IMR-90 (cell line): ENCODE measurements around the gene TMIGD1. TPM values are rescaled to one million over a fixed set of nuclear protein-coding genes. Genes with fewer than 3 reads are reported as not detected.

Experiments used
- ATAC-seq: fragments of 200-7000 bp; cut with Tn5 transposase; 2 replicates; pipeline ENCODE4 v1.9.1; 2020; ENCODE audit warnings: low read depth, mild to moderate bottlenecking, moderate library complexity
- BruUV-seq: library from RNA; stranded (reverse); fragments of 400-500 nt; replicated peaks from 2 replicates; lab custom pipeline; 2021; lab: Mats Ljungman, UMichigan
- CTCF ChIA-PET: fragments of 300-600 bp; formaldehyde crosslinking; extraction: SDS; loops from one replicate; lab custom pipeline; 2021; ENCODE audit warnings: antibody characterized with exemption; lab: Yijun Ruan, JAX
- POLR2A ChIA-PET: fragments of 300-600 bp; sonication (Branson Sonifier 250); formaldehyde crosslinking; loops from one replicate; lab custom pipeline; 2022; ENCODE audit warnings: antibody characterized with exemption; ENCODE audit not compliant: unreplicated experiment; lab: Charles Lee
- DNase-seq: peaks from one replicate; pipeline ENCODE4 v3.0.0; 2013
- H2AFZ ChIP-seq: replicated peaks from 2 replicates; pipeline ENCODE3; 2013; ENCODE audit warnings: low read length, mild to moderate bottlenecking; ENCODE audit not compliant: poor library complexity
- H2AK5ac ChIP-seq: 2 replicates; pipeline ENCODE4 v1.6.1; 2013; ENCODE audit warnings: low read depth, low read length, inconsistent platforms
- H2AK9ac ChIP-seq: replicated peaks from 2 replicates; pipeline ENCODE3; 2013; ENCODE audit warnings: mild to moderate bottlenecking, low read depth, low read length, moderate library complexity; ENCODE audit not compliant: poor library complexity
- H2BK120ac ChIP-seq: 2 replicates; pipeline ENCODE4 v1.6.1; 2013; ENCODE audit warnings: low read depth, low read length, inconsistent platforms
- H2BK15ac ChIP-seq: 3 replicates; pipeline ENCODE4 v1.6.1; 2013; ENCODE audit warnings: low read depth, low read length, inconsistent platforms
- H2BK20ac ChIP-seq: 2 replicates; pipeline ENCODE4 v1.6.1; 2013; ENCODE audit warnings: low read depth, mild to moderate bottlenecking, inconsistent platforms, low read length, moderate library complexity
- H2BK5ac ChIP-seq: 2 replicates; pipeline ENCODE4 v1.6.1; 2013; ENCODE audit warnings: mild to moderate bottlenecking, low read depth, low read length, inconsistent platforms; ENCODE audit not compliant: poor library complexity, severe bottlenecking
- H3K14ac ChIP-seq: replicated peaks from 2 replicates; pipeline ENCODE4 v1.6.1; 2013; ENCODE audit warnings: low read depth, low read length, inconsistent platforms
- H3K18ac ChIP-seq: 2 replicates; pipeline ENCODE4 v1.6.1; 2013; ENCODE audit warnings: low read depth, low read length, control low read depth
- H3K23ac ChIP-seq: 2 replicates; pipeline ENCODE4 v1.6.1; 2013; ENCODE audit warnings: low read depth, low read length, inconsistent platforms
- H3K27ac ChIP-seq: 2 replicates; pipeline ENCODE4 v1.5.1; 2013; ENCODE audit warnings: mild to moderate bottlenecking, control low read depth, low read length; ENCODE audit not compliant: insufficient read depth
- H3K27me3 ChIP-seq: 2 replicates; pipeline ENCODE4 v1.6.1; 2013; ENCODE audit warnings: low read length; ENCODE audit not compliant: control insufficient read depth, insufficient read depth
- H3K36me3 ChIP-seq: 2 replicates; pipeline ENCODE4 v1.6.1; 2013; ENCODE audit warnings: low read length, mixed read lengths; ENCODE audit not compliant: control insufficient read depth, insufficient read depth
- H3K4ac ChIP-seq: 2 replicates; pipeline ENCODE4 v1.6.1; 2013; ENCODE audit warnings: low read depth, low read length, inconsistent platforms
- H3K4me1 ChIP-seq: 2 replicates; pipeline ENCODE4 v1.6.1; 2013; ENCODE audit warnings: low read length, mixed read lengths; ENCODE audit not compliant: control insufficient read depth, insufficient read depth
- H3K4me2 ChIP-seq: 2 replicates; pipeline ENCODE4 v1.6.1; 2013; ENCODE audit warnings: low read depth, mild to moderate bottlenecking, control low read depth, low read length, moderate library complexity
- H3K4me3 ChIP-seq: 2 replicates; pipeline ENCODE4 v1.5.1; 2013; ENCODE audit warnings: low read depth, mild to moderate bottlenecking, control low read depth, low read length, moderate library complexity; ENCODE audit not compliant: insufficient read depth
- H3K56ac ChIP-seq: 2 replicates; pipeline ENCODE4 v1.6.1; 2013; ENCODE audit warnings: low read length, inconsistent platforms; ENCODE audit not compliant: insufficient read depth; ENCODE audit errors: extremely low read depth
- H3K79me1 ChIP-seq, 2 experiments: 2 replicates each; pipeline ENCODE4 v1.6.1; 2013; ENCODE audit warnings: low read length in 2 of 2, inconsistent platforms in 1 of 2, low read depth in 1 of 2
- H3K9ac ChIP-seq: 2 replicates; pipeline ENCODE4 v1.6.1; 2013; ENCODE audit warnings: low read depth, low read length, control low read depth
- H3K9me1 ChIP-seq: 2 replicates; pipeline ENCODE4 v1.6.1; 2013; ENCODE audit warnings: low read length, inconsistent platforms; ENCODE audit not compliant: insufficient read depth
- H3K9me3 ChIP-seq: 2 replicates; pipeline ENCODE4 v1.6.1; 2013; ENCODE audit warnings: low read length; ENCODE audit not compliant: control insufficient read depth, insufficient read depth
- H4K20me1 ChIP-seq: 2 replicates; pipeline ENCODE4 v1.6.1; 2013; ENCODE audit warnings: low read length, inconsistent platforms; ENCODE audit not compliant: insufficient read depth
- H4K5ac ChIP-seq: 2 replicates; pipeline ENCODE4 v1.6.1; 2013; ENCODE audit warnings: mild to moderate bottlenecking, low read depth, low read length, control low read depth
- H4K8ac ChIP-seq, 2 experiments: 2 replicates each; pipeline ENCODE4 v1.6.1; 2013; ENCODE audit warnings: low read depth in 2 of 2, low read length in 2 of 2, control low read depth in 1 of 2, inconsistent platforms in 1 of 2
- H4K91ac ChIP-seq: 2 replicates; pipeline ENCODE4 v1.6.1; 2013; ENCODE audit warnings: low read depth, low read length, inconsistent platforms; ENCODE audit not compliant: insufficient read depth
- CEBPB ChIP-seq: IDR thresholded peaks from 2 replicates; pipeline ENCODE4 v1.6.1; 2012; ENCODE audit warnings: low read depth, low read length, improper control_type of control experiment
- CHD1 ChIP-seq: IDR thresholded peaks from 2 replicates; pipeline ENCODE4 v1.6.1; 2012; ENCODE audit warnings: low read depth, low read length, improper control_type of control experiment
- POLR2A ChIP-seq: IDR thresholded peaks from 2 replicates; pipeline ENCODE4 v1.6.1; 2012; ENCODE audit warnings: mild to moderate bottlenecking, low read depth, low read length
- RCOR1 ChIP-seq: IDR thresholded peaks from 2 replicates; pipeline ENCODE4 v1.6.1; 2012; ENCODE audit warnings: mild to moderate bottlenecking, low read length, improper control_type of control experiment; ENCODE audit not compliant: insufficient replicate concordance
- RFX5 ChIP-seq: IDR thresholded peaks from 2 replicates; pipeline ENCODE4 v1.8.0; 2012; ENCODE audit warnings: low read depth, mild to moderate bottlenecking, low read length, moderate library complexity
- SMC3 ChIP-seq: fragments of 150-350 bp; IDR thresholded peaks from 2 replicates; pipeline ENCODE4 v1.6.1; 2016; ENCODE audit warnings: low read depth, mild to moderate bottlenecking, antibody characterized with exemption, low read length, moderate library complexity
- WGBS, 2 experiments: methylation state at CpG; one replicate each; pipeline versions ENCODE4 v1.1.5 to v1.1.7; 2013; ENCODE audit warnings: missing lambda C conversion rate in 2 of 2; ENCODE audit not compliant: insufficient read length in 1 of 2; ENCODE audit errors: extremely low coverage in 2 of 2; 5-methylcytosine and 5-hydroxymethylcytosine counted together
- dilution Hi-C: fragments of 300-500 bp; cut with HindIII; formaldehyde crosslinking; loops from one replicate; pipeline ENCODE4 v1.14.3; 2018; ENCODE audit warnings: low sequenced_read_pairs; ENCODE audit not compliant: unreplicated experiment
- in situ Hi-C: fragments of 300-500 bp; cut with MboI; formaldehyde crosslinking; loops from 3 replicates; pipeline ENCODE4 v1.14.3; 2019; ENCODE audit warnings: low sequenced_read_pairs, inconsistent platforms, mixed read lengths
- intact Hi-C: fragments of 100-400 bp; cut with micrococcal nuclease; formaldehyde crosslinking; loops from 2 replicates; pipeline ENCODE4 v1.10.0; 2022
- polyA plus RNA-seq, 3 experiments: library from polyadenylated mRNA; depleted of rRNA; stranded (reverse); fragments of >200 nt; gene quantifications; 2 replicates each; pipeline ENCODE4 v1.2.3, GENCODE V29; 2012; ENCODE audit warnings: low replicate concordance in 1 of 3
- total RNA-seq: library from RNA; depleted of rRNA; stranded (reverse); fragments of >200 nt; gene quantifications from 2 replicates; pipeline ENCODE4 v1.2.3, GENCODE V29; 2012

Gene TMIGD1
- total and polyA plus RNA-seq, 2 of the 4 experiments (the other 2 are of a cell fraction): not detected

- in situ Hi-C loops: no loop called here
- TF ChIP-seq CHD1 (no peak), RCOR1 (no peak), POLR2A (no peak), SMC3 (no peak), CEBPB (no peak), RFX5 (no peak)
- ATAC-seq (no peak), DNase-seq (no peak)
- Histone ChIP-seq H2BK120ac (no peak overlapping the region), H3K4me3 (no peak overlapping the region), H3K4me2 (no peak overlapping the region), H3K9ac (no peak overlapping the region), H3K23ac (no peak overlapping the region), H3K4me1 (no peaks in the 10 kb centered on the region), H3K9me3 (peaks cover 2% of the 10 kb centered on the region; the same call in 1 of the 2 replicates), H2AK5ac (no peak overlapping the region), H4K8ac (no peak overlapping the region), H4K20me1 (no peaks in the 10 kb centered on the region), H2AFZ (no peak overlapping the region), H2AK9ac (no peak overlapping the region), H4K91ac (no peak overlapping the region), H3K36me3 (no peaks in the 10 kb centered on the region), H3K56ac (no peak overlapping the region), H3K14ac (no peak overlapping the region), H3K79me1 (no peaks in the 10 kb centered on the region; a peak in 1 of 4 replicates), H2BK20ac (no peak overlapping the region), H3K18ac (no peak overlapping the region), H3K27me3 (peaks cover 4% of the 10 kb centered on the region; the same call in 1 of the 2 replicates), H2BK5ac (no peak overlapping the region), H4K5ac (no peak overlapping the region), H3K9me1 (no peaks in the 10 kb centered on the region), H3K27ac (no peak overlapping the region), H3K4ac (no peak overlapping the region), H2BK15ac (no peak overlapping the region)
- CTCF ChIA-PET: no interaction called here
- no TSS peak for BruUV-seq
- WGBS, 2 experiments: no CpG with 5 or more reads among the region's 5 CpGs
- POLR2A ChIA-PET: no interaction called here
- intact Hi-C loops: loop anchor here (5.0 kb wide), 1 partner anchor 36 kb away; the partner anchor contains the start of gene TMIGD1
- dilution Hi-C loops: no loop called here
These were observed 37.3 kb downstream of the TMIGD1 start for GRCh38 chr17:30296499-30297080.
